Stimulated activated CD8-positive, alpha-beta memory T cell treated with anti-CD3 and anti-CD28 coated beads, Interleukin-12 subunit alpha, Interleukin-12 subunit beta, amount 100 ng/mL, for 24 hours (primary cell): ENCODE measurements around the gene KNOP1.
A peak's percentile ranks its signal among the peaks of the same experiment; 100 is the strongest.

Source experiments
- DNase-seq: peaks from one replicate; pipeline ENCODE4 v3.0.0-alpha.2; 2020; ENCODE audit errors: extremely low read depth

Gene KNOP1

DNA sequence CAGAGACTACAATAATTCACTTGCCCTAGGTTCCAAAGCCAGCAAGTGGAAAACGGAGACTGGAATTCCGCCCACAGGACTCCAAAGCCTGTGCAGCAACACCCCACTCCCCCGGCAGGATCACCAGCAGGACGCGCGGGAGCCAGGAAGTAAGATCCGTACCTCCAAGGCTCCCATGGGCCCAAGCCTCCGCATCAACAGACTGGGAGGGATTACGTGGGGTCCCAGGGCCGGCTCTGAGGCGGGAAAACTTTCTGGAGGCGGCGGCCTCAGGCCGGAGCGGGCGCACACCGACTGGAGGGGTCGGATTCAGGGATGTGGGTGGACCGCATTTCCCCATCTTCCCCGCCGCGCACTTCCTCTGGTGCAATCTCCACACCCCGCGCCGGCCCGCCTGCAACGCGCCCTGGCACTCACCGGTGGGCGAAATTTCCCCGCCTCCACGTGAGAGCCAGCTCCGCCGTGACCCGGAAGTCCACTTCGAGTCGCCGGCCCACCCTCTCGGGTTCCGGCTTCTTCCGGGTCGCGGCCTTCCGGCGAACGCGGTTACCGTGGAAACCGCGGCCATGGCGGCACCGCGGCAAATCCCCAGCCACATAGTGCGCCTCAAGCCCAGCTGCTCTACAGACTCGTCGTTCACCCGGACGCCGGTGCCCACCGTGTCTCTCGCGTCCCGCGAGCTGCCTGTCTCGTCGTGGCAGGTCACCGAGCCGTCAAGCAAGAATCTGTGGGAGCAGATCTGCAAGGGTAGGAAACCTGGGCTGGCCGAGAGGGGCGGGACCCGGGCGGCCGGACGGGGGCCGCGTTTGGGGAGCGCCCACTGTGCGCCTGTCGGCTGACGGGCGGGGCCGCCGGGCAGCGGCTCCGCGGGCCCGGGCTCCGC is at the start of gene KNOP1, which contains the start of gene IQCK:
Gene KNOP1 (minus strand): TSS at position 487 of the 883 bp plus-strand sequence. CDS start 3,192 bp downstream, outside the sequence.
Gene IQCK (plus strand): TSS at position 531 of the 883 bp plus-strand sequence. CDS start 36 bp downstream, at position 567.
- peak; percentile 79 for DNase-seq

DNA sequence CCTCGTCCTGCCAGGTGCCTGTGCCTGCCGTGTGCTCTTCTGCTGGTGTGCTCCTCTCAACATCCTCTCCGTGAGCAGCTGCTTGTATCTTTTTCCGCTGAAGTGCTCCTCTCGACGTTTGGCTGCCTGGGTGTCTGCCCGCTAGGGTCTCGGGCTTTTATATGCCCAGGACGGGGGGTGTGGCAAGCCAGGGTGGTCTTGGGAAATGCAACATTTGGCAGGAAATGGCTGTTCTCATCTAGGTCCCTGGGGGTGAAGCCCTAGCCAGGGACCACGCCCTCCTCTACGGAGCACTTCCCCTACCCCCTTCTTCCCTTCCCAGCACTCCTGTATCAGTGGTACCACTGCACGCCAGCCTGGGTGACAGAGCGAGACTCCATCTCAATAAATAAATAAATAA is 49.5 kb upstream of the KNOP1 start:
- no peak for DNase-seq

- DNase-seq: no peak
These were observed 49.0 kb upstream of the KNOP1 start for GRCh38 chr16:19766988-19767387.

GRCh38 chr16:19766554-19766884 is 48.5 kb upstream of the KNOP1 start:
- DNase-seq: no peak

DNA sequence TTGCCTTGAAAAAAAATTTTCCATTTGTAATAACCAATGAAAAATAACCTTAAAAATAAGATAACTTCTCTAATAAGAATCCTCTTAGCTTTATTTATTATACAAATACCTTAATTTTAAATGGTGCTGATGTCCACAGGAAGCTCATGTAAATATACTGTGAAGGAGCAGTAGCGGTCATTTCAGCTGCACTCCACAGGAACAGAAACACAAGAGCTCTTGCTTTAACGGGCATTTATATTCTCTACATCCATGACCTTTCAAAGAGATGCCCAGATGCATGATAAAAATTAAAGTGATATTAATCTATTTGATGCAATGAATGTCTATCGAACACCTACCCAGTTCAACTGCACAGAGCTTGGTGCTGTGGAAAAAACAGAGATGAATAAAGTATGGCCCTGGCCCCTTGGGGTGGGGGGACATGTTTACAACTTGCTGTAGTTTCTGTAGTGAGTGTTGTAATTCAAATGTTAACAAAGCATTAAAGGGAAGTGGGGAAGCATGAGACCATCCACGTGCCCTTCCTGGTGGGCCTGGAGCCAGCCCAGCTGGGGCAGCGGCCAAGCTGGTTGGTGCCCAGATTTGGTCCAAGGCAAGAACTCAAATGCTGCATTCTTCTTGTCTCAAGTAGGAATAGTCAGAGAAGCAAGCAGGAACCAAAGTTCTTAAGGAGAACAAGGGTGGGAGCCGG is 48.0 kb upstream of the KNOP1 start:
- no peak for DNase-seq

DNA sequence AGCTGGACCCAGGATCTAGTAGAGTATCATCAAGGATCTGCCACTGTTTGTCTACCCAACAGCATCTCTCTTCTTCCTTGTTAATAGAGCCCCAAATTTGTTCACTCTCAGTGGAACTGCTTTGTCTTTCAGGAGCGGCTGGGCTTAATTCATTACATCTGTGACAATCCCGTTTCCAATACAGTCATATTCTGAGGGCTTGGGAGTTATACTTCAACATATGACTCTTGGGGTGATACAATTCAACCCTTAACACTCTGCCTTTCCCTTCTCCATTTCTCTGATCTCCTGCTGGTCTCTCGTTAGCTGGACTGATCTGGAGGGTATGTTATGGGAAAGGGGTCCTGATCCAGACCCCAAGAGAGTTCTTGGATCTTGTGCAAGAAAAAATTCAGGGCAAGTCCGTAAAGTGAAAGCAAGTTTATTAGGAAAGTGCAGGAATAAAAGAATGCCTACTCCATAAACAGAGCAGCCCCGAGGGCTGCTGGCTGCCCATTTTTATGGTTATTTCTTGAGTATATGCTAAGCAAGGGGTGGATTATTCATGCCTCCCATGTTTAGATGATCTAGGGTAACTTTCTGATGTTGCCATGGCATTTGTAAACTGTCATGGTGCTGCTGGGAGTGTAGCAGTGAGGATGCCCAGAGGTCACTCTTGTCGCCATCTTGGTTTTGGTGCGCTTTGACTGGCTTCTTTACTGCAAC is 42.5 kb upstream of the KNOP1 start:
- DNase-seq: no peak

GRCh38 chr16:19757762-19758595 is 40.0 kb upstream of the KNOP1 start:
- no peak for DNase-seq

DNA sequence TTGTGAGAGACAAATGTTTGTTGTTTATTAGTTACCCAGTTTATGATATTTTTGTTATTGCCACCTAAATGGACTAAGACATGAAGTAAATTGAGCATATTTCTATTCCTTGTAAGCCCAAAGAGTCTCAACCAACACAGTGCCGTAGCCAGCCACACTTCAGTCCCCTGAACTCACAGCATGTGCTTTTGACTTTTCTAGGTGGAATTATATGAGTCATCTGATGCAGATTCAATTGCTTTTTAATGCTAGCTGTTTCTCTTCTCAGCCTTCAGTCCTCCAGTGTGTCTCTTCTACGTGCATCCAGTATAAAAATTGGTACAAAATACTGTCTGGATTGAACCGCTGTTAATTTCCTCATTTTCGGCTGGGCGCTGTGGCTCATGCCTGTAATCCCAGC is 39.0 kb upstream of the KNOP1 start:
- DNase-seq: no peak

- DNase-seq: no peak
These were observed 37.2 kb upstream of the KNOP1 start for GRCh38 chr16:19755268-19755667.

- no peak for DNase-seq
These were observed 36.6 kb upstream of the KNOP1 start for GRCh38 chr16:19754644-19755036.

- DNase-seq: no peak
These were observed 36.0 kb upstream of the KNOP1 start for GRCh38 chr16:19753815-19754643.

DNA sequence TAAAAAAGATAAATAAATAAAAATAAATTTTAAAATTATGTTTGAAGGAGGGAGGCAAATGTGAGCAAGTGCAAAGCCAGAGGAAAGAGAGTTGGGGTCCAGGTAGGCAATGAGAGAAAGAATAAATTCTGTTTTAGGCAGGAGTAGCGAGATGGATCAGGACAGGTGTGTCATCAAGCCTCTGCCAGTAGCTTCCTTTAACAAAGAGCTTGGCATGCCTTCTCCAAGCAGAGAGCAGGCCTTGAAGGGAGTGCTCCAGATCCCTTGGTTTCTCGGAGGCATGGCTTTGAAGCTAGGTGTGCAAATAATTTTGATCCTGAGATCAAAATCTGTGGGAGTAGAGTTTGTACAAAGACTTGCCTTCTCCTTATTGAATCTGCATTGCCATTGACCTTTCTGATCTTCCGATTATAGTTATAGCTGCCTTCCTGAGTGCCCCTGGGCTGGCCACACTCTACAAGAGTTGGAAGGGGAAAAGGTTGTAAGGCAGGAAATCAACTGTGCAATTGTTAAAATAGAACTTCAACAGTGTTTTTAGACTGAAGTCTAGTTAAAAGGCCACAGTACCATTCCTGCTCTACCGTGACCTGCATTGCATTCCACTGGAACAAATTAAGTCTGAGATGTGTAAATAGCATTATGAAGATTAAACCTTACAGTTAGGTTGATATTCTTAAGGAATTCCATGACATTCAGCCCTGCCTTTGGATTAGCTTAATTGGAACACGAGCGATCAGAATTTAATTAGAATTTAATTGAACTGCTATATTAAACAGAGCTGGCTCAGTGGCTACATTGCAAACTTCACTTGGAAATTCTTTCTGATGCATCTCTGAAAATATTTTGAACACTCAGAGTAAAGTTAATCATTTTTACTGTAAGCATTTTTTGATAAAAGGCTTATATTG is 33.7 kb upstream of the KNOP1 start:
- no peak for DNase-seq

DNA sequence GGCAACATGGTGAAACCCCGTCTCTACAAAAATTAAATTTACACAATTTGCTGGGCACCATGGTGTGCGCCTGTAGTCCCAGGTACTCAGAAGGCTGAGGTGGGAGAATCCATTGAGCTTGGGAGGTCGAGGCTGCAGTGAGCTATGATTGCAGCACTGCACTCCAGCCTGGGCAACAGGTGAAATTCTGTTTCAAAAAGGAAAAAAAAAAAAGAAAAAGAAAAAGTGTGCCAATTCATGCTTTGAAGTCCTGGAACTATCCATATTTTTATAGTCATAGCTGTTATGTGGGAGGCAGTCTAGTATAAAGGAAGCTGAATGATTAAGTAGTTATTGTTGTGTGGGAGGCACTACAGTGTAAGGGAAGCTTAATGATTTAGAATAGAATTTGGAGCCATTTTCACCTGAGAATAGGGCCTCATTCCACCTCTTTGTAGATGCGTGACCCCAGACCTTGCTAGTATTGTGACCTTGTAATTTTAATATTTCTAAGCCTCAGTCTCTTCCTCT is 31.6 kb upstream of the KNOP1 start:
- DNase-seq: no peak

- no peak for DNase-seq
These were observed 30.6 kb upstream of the KNOP1 start for GRCh38 chr16:19748389-19749168.

DNA sequence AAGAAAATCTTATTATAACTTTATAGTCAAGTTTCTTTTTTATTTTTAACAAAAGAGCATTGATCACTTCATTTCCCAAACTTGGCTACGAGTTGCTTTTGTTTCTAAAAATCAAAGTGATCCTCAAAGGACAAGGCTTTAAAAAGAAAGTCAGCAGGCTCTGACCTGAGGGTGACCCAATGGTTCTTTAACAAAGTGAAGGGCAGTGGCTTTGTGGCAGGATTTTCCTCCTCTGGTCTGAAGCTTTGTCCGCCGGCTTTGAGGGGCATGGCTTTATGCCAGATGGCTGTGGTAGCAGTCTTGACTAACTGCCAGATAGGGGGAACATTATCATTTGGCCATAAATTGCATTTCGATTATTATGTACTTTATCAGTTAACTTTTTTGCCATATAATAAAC is 28.5 kb upstream of the KNOP1 start:
- no peak for DNase-seq

DNA sequence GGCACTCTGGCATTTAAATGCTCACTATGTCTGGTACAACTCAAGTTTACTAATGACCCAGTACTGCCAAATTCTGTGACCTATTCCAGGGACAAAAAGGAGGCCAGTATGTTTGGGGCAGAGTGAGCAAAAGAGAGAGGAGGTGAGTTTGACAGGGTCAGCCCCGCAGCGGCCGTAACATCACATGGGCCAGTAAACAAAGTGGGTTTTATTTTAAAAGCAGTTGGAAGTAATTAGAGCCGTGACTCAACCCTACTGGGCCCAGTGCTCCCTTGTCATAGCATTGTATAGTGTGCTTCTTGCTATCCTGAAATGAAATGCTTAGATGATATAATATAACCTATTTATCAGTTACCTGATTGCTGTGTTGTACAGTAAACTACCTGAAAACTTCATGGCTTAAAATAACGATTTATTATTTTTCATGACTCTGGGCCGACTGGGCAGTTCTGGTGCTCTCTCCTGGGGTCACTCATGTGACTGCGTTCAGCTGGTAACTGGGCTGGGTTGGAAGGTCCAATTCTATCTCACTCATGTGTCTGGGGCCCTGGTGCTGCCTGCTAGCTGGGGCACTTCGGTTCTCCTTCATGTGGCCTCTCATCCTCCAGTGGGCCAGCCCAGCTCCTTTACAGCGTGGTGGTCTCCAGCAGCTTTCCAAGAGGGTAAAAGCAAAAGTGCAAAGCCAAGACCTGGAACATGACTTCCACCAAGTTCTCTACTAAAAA is 27.4 kb upstream of the KNOP1 start:
- no peak for DNase-seq

- no peak for DNase-seq
These were observed 26.6 kb upstream of the KNOP1 start for GRCh38 chr16:19744670-19745069.

DNA sequence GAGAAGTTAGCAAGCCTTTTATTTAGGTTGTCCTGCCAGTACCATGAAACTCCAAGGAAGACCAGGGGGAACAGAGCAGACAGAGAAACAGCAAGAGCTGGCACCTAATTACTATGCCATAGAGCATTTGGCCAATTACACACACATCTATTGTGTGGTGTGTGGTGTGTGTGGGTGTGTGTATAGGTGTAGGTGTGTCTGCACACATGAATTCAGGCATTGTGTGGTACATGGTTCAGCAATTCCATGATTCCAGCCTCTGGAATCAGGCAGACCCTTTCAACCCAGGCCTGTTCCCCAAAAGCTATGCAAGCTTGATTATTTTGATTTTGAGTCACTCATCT is 25.8 kb upstream of the KNOP1 start:
- DNase-seq: no peak
